ENCODE results near the gene CPEB3. TPM values are rescaled to one million over a fixed set of nuclear protein-coding genes. Genes with fewer than 3 reads are reported as not detected.
A peak's percentile ranks its signal among the peaks of the same experiment; 100 is the strongest.

Gene CPEB3
- total and polyA plus RNA-seq, 5 experiments from 2014 or later = 0.92 to 2.9 (median 1.4) TPM

DNA sequence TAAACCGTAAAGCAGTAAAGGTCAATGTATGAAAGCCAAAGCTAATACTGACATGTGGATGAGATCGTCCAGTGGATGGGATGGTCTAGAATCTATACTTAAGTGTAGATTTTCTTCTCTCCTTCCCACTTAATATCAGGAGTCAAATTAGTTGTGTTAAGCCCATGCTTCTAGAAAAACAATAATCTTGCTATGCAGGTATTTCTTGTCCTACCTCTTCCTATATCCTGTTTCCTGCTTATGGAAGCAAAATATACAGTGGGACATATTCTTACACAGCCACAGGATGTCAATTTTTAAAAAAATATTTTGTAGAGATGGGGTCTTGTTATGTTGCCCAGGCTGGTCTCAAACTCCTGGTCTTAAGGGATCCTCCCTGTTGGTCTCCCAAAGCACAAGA, 27.5 kb downstream of the CPEB3 start:
- no peak overlapping the region for H3K27ac Mint-ChIP-seq
- POLR2A ChIA-PET = no interaction called here

DNA sequence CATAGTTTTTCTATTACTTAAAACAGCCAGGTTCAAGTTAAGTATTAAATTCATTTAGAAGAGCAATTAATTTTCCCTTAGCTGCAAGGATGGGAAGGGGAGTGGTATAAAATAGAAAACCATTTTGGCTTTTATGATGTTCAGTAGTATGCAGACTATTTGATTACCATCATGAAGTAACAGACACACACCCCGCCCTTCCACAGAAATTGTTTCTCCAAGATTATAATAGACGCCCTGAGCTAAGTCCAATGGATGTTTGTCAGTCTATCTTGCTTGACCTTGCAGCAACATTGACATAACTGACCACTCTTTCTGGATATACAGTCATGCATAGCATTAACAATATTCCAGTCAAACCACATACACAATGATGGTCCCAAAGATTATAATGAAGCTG, 42.3 kb downstream of the CPEB3 start:
- ATAC-seq = no peak
- H3K4me3 Mint-ChIP-seq = no peak overlapping the region
- H3K27ac Mint-ChIP-seq = no peak overlapping the region
- no peaks in the 10 kb centered on the region for H3K27me3 Mint-ChIP-seq
- H3K4me1 Mint-ChIP-seq = peaks cover 0 to 1% (median under 1%) of the 10 kb centered on the region in 4 donors
- DNase-seq = no peak
- H3K36me3 Mint-ChIP-seq = peaks cover 0 to 2% (median 0%) of the 10 kb centered on the region in 3 donors
- no peaks in the 10 kb centered on the region for H3K9me3 Mint-ChIP-seq
- POLR2A ChIA-PET = interaction anchor here (0.5 kb wide), 1 partner anchor 12 kb away, joined by 3 read pairs; no protein-coding TSS in a partner anchor

More for the DNA sequence above, 27.5 kb downstream of the CPEB3 start:
- H3K4me1 Mint-ChIP-seq = peaks cover 0 to 5% (median 0%) of the 10 kb centered on the region in 4 donors
- no peak for ATAC-seq
- H3K4me3 Mint-ChIP-seq = no peak overlapping the region
- H3K27me3 Mint-ChIP-seq = no peaks in the 10 kb centered on the region
- no peak for DNase-seq
- H3K36me3 Mint-ChIP-seq = peaks cover 0 to 2% (median 0%) of the 10 kb centered on the region in 3 donors
- no peaks in the 10 kb centered on the region for H3K9me3 Mint-ChIP-seq

DNA sequence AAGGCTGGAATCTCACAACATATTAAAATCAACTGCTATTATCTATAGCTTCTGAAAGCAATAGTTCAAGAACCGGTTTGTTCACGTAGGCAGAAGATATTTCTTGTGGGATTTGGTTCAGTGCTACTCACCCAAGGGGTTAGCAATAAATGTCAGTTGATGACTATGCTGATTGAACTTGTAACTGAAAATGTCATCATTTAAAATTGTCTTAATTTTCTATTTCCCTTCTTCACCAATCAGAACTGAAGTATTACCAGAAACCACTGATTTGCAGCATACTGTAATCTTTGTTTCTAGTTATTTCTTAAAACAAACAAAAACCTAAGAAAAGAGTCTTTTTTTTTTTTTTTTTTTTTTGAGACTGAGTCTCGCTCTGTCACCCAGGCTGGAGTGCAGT, 46.1 kb downstream of the CPEB3 start:
- ATAC-seq (no peak), DNase-seq (no peak)
- Mint-ChIP-seq H3K27me3 (no peaks in the 10 kb centered on the region), H3K9me3 (no peaks in the 10 kb centered on the region), H3K36me3 (no peaks in the 10 kb centered on the region), H3K4me1 (peaks cover 9 to 26% (median 16%) of the 10 kb centered on the region in 4 donors), H3K4me3 (no peak overlapping the region), H3K27ac (no peak overlapping the region)
- POLR2A ChIA-PET = interaction anchor here (0.7 kb wide), 1 partner anchor 603 kb away, joined by 4 read pairs; the partner anchor contains the start of gene EXOC6

DNA sequence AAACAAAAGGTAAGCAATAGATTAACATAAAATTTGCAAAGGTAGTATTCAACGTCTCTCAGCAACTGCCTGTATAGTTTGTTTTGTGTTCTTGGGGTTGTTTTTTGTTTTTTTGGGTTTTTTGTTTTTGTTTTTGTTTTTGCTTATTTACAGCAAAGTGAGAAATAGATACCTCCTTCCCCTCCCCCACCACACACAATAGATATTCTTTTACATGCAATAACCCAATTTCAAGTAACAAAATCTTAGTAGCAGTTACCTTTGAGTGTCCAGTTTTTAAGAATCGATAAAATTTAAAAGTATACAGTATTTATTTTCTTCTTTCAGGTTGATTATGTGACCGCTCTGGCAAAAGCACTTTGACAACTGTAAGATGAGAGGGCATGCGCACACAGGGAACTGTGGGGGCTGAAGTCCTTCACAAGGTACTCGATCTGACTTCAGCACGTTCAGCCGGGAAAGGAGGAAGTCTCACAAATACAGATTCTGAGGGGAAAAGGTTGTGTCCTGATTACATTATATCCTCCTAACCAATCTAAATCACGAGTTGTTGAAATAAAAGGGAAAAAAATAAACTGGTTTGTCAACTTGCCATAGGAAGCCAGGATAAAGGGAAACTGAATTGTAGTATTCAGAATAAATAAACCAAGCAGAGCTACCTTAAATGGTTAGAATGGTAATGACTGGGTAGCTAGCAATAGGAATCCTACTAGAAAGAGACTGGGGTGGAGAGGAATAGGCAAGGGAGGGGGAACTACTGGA, 47.8 kb downstream of the CPEB3 start:
- Mint-ChIP-seq H3K9me3 (no peaks in the 10 kb centered on the region), H3K4me1 (peaks cover 18 to 39% (median 27%) of the 10 kb centered on the region in 4 donors), H3K27me3 (no peaks in the 10 kb centered on the region), H3K4me3 (peak overlapping the region; percentile 72 to 88 (median 82)), H3K27ac (peak overlapping the region in 8 of 10 donors; percentile 10 to 74 (median 38)), H3K36me3 (peaks cover 0 to under 1% (median 0%) of the 10 kb centered on the region in 3 donors)
- ATAC-seq (peak; percentile 66 to 69), DNase-seq (peak in 8 of 10 donors; percentile 17 to 67 (median 41))
- POLR2A ChIA-PET = interaction anchor here (0.5 kb wide), 1 partner anchor 20 kb away, joined by 4 read pairs; no protein-coding TSS in a partner anchor

DNA sequence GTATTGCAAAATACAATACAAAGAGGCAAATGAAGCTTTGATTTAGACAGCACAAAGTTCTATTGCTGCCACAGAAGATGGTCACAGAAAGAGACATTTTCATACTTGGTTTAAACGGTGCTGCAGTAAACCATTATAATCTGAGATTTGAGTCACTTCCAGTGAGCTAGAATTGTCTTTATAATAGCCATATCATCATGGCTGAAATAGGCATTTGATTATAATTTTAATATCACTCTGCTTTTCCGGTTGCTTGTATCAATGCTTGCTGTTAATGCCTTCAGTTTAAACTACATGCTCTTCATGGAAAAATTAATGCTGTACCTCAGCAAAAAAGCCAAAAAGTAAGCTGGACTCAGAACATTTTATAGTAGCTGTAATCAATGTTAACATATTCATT, 48.5 kb downstream of the CPEB3 start:
- peaks cover 21 to 44% (median 31%) of the 10 kb centered on the region in 4 donors for H3K4me1 Mint-ChIP-seq
- H3K27me3 Mint-ChIP-seq = no peaks in the 10 kb centered on the region
- no peak for DNase-seq
- ATAC-seq = no peak
- POLR2A ChIA-PET = interaction anchor here (0.5 kb wide), 1 partner anchor 19 kb away, joined by 4 read pairs; no protein-coding TSS in a partner anchor
- H3K36me3 Mint-ChIP-seq = peaks cover 0 to 2% (median 0%) of the 10 kb centered on the region in 3 donors
- no peaks in the 10 kb centered on the region for H3K9me3 Mint-ChIP-seq
- H3K4me3 Mint-ChIP-seq = peak overlapping the region in 7 of 10 donors; percentile 15 to 86 (median 73)
- peak overlapping the region in 2 of 10 donors; percentile 62 to 65 for H3K27ac Mint-ChIP-seq

DNA sequence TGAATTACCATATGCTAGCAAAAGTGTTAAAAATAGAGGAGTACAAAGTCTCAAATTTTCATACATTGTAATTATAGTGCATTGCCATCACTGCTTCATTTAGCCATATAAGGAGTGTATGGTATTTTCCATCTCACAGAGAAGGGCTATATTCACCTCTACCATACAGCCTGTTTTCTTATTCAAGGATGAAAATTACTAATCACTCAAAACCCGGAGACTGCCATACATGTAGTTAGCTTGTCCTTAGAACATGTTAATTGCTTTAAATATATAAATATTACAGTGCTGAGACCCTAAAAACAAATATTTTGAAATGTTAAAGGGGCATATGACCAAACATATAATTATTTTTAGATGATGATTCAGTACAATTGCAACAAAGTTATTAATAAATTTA, 49.4 kb downstream of the CPEB3 start:
- no peaks in the 10 kb centered on the region for H3K9me3 Mint-ChIP-seq
- H3K36me3 Mint-ChIP-seq = peaks cover 0 to 2% (median 0%) of the 10 kb centered on the region in 3 donors
- H3K27ac Mint-ChIP-seq = peak overlapping the region in 3 of 10 donors; percentile 47 to 90 (median 72)
- DNase-seq = no peak
- ATAC-seq = no peak
- H3K27me3 Mint-ChIP-seq = no peaks in the 10 kb centered on the region
- H3K4me1 Mint-ChIP-seq = peaks cover 21 to 48% (median 34%) of the 10 kb centered on the region in 4 donors
- peak overlapping the region; percentile 88 to 96 (median 92) for H3K4me3 Mint-ChIP-seq
- POLR2A ChIA-PET = no interaction called here

DNA sequence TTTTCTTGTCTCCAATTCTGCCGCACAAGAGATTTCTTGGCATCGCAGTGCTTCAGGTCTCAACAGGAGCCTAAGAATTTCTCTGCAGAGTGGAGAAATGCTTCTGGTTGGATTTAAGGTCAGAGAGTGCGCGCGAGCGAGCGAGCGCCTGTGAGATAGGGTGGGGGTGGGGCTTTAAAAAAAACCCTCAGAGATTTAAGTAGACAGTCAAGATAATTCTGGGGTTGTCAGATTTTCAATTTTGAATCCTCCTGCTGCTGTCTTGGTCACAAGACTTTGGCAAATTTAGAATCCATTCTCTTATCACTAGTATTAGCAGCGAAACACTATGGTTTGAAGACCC, 49.7 kb downstream of the CPEB3 start:
- DNase-seq (no peak), ATAC-seq (no peak)
- no peaks in the 10 kb centered on the region for H3K27me3 Mint-ChIP-seq
- peaks cover 21 to 48% (median 34%) of the 10 kb centered on the region in 4 donors for H3K4me1 Mint-ChIP-seq
- peak overlapping the region in 9 of 10 donors; percentile 47 to 91 (median 84) for H3K27ac Mint-ChIP-seq
- no peaks in the 10 kb centered on the region for H3K9me3 Mint-ChIP-seq
- peaks cover 0 to 2% (median 0%) of the 10 kb centered on the region in 3 donors for H3K36me3 Mint-ChIP-seq
- POLR2A ChIA-PET = interaction anchor here (2.4 kb wide), 1 partner anchor 50 kb away, joined by 10 read pairs; the partner anchor contains the start of genes CPEB3 and MARCHF5
- peak overlapping the region; percentile 88 to 96 (median 92) for H3K4me3 Mint-ChIP-seq

DNA sequence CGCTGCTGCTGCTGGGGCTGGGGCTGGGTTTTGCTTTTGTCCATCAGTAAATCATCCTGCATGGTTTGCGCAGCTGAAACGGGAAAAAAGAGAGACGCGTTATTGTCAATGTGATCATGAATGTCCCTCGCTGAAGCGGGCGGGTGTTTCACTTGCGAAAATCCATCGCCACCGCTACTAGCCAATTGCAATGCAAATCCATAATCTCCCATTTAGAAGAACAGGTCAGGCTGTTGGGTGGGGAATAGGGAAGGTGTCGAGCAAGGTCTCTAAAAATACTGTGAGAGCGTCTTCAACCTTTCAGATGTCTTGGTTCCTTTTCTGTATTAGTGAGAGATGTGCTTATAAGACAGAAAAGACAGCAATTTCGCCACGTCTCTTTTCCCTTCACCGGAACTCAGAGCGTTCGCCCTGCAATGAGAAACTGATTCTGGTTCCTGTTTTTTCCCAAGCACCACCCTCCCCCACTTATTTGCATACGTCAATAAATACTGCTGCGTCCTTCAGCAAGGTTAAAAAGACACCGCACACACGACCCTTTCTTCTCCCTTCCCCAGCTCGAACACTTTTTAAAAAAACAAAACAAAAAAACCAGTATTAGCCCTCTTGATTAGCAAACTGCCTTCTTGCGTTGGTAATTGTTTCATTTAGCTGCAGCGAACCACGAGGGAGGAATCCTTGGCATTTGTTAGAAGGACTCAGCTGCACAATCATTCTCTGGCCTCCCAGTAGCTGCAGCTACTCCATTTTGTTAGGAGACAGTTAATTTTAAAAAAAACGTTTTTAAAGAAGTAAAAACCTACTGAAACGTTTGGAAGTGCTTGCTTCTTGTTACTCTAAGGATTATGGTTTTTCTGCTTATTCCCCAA, 50.4 kb downstream of the CPEB3 start:
- Mint-ChIP-seq H3K27ac (peak overlapping the region; percentile 42 to 91 (median 84)), H3K4me3 (peak overlapping the region; percentile 88 to 96 (median 92)), H3K4me1 (peaks cover 21 to 50% (median 34%) of the 10 kb centered on the region in 4 donors), H3K9me3 (no peaks in the 10 kb centered on the region), H3K27me3 (no peaks in the 10 kb centered on the region), H3K36me3 (peaks cover 0 to 2% (median 0%) of the 10 kb centered on the region in 3 donors)
- peak; percentile 30 to 41 for ATAC-seq
- DNase-seq = peak in 6 of 10 donors; percentile 23 to 44 (median 38)
- POLR2A ChIA-PET = interaction anchor here (1.0 to 2.4 kb wide), 2 partner anchors 51 to 53 kb away, joined by 3 to 10 read pairs; partner anchors contain the start of genes CPEB3 and MARCHF5

DNA sequence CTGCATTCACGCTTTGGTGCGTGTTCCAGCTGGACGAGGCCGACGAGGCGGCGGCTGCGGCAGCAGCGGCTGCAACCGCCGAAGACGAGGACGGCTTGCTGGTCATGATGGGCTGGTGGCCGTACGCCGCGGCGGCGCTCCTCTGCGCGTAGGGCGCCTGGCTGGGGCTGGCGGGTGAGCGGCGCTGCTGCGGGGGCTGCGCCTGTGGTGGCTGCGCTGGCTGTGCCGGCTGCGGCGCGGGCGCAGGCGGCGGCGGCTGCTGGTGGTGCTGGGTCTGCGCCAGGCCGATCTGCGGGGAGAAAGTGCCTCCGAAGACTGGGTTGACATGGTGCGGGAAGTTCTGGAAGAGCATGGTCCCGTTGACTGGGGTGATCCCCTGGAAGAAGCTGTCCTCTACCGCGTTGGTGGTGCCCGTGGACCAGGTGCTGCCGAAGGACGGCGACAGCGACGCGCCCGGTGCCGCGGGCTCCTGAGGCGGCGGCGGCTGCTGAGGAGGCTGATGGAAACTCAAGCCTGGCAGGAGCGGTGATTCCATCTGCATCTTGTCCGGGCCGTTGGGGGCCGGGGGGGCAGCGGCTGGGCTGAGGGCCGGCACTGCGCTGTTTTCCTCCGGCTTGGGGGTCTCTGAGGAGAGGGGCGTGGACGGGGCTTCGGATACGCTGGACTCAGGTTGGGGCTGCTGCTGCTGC, 51.1 kb downstream of the CPEB3 start:
- H3K4me1 Mint-ChIP-seq = peaks cover 21 to 50% (median 34%) of the 10 kb centered on the region in 4 donors
- DNase-seq = peak in 8 of 10 donors; percentile 25 to 57 (median 38)
- peaks cover 0 to 4% (median 0%) of the 10 kb centered on the region in 3 donors for H3K36me3 Mint-ChIP-seq
- POLR2A ChIA-PET = interaction anchor here (1.0 to 2.4 kb wide), 2 partner anchors 51 to 54 kb away, joined by 3 to 10 read pairs; partner anchors contain the start of genes CPEB3 and MARCHF5
- peak; percentile 75 for ATAC-seq
- H3K9me3 Mint-ChIP-seq = no peaks in the 10 kb centered on the region
- no peaks in the 10 kb centered on the region for H3K27me3 Mint-ChIP-seq
- H3K27ac Mint-ChIP-seq = peak overlapping the region; percentile 42 to 91 (median 84)
- peak overlapping the region; percentile 88 to 96 (median 92) for H3K4me3 Mint-ChIP-seq

DNA sequence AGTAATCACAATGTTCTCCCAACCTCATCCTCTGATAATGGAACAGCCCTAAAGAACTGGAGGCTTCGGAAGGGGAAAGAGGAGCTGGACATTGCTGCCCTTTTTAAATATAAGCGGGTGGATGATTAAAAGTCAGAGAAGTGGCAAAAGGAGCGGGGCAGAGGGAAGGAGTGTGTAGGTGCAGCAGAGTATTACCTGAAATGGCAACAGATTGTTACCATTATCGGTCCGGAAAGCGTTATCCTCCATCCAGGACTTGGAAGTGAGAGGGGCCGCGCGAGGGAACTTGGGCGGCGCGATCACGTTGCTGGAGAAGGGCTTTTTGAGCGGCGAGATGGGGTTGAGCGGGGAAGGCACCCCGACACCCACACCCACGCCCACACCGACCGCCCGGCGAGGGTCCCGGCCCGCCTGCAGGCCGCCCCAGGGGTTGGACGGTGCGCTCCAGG, 51.7 kb downstream of the CPEB3 start:
- H3K27me3 Mint-ChIP-seq = no peaks in the 10 kb centered on the region
- POLR2A ChIA-PET = interaction anchor here (2.4 kb wide), 1 partner anchor 52 kb away, joined by 10 read pairs; the partner anchor contains the start of genes CPEB3 and MARCHF5
- H3K4me1 Mint-ChIP-seq = peaks cover 21 to 50% (median 34%) of the 10 kb centered on the region in 4 donors
- no peaks in the 10 kb centered on the region for H3K9me3 Mint-ChIP-seq
- H3K4me3 Mint-ChIP-seq = peak overlapping the region; percentile 75 to 92 (median 86)
- DNase-seq (no peak), ATAC-seq (no peak)
- peak overlapping the region in 5 of 10 donors; percentile 22 to 83 (median 75) for H3K27ac Mint-ChIP-seq
- H3K36me3 Mint-ChIP-seq = peaks cover 0 to 6% (median 0%) of the 10 kb centered on the region in 3 donors

DNA sequence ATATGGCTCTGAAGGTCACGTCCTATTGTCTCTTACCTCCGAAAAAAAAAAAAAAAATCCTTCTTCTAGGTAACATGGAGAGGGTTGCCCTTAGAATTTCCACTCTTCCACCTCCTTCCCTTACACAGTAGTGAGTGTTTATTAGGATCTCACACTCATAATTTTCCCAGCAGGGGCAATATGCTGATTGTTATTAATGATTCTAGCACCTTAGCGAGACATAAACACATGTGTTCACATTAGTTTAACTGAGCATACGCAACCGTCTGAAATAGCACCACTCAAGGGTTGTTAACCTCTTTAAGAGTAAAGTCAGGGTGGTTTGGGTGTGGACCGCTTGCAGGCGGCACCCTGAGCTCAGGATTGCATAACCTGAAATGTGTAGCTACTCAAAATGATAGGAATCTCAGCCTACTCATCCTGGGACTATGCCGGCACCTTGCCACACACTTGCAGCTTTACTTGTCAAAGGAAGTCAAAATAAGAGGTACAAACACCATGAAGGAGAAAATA, 52.2 kb downstream of the CPEB3 start:
- H3K9me3 Mint-ChIP-seq = no peaks in the 10 kb centered on the region
- no peaks in the 10 kb centered on the region for H3K27me3 Mint-ChIP-seq
- no peak for DNase-seq
- peak overlapping the region; percentile 75 to 92 (median 84) for H3K4me3 Mint-ChIP-seq
- no peak for ATAC-seq
- peaks cover 0 to 6% (median 0%) of the 10 kb centered on the region in 3 donors for H3K36me3 Mint-ChIP-seq
- POLR2A ChIA-PET = interaction anchor here (2.4 kb wide), 1 partner anchor 53 kb away, joined by 10 read pairs; the partner anchor contains the start of genes CPEB3 and MARCHF5
- peaks cover 21 to 50% (median 33%) of the 10 kb centered on the region in 4 donors for H3K4me1 Mint-ChIP-seq
- peak overlapping the region in 5 of 10 donors; percentile 15 to 83 (median 56) for H3K27ac Mint-ChIP-seq

Measured in naive thymus-derived CD8-positive, alpha-beta T cell (primary cell).